IPS DF 4.7 (cell line): ENCODE measurements around the gene ANKRD12.
"Not testable (repeated sequence)": the region's sequence is repeated elsewhere in the genome, so short reads cannot be mapped to it uniquely, and the experiment has no call there.

Source experiments
- DNase-seq: peaks from one replicate; pipeline ENCODE4 v3.0.0-alpha.2; 2013; ENCODE audit warnings: low spot score; ENCODE audit errors: extremely low read depth

ANKRD12 gene

DNA sequence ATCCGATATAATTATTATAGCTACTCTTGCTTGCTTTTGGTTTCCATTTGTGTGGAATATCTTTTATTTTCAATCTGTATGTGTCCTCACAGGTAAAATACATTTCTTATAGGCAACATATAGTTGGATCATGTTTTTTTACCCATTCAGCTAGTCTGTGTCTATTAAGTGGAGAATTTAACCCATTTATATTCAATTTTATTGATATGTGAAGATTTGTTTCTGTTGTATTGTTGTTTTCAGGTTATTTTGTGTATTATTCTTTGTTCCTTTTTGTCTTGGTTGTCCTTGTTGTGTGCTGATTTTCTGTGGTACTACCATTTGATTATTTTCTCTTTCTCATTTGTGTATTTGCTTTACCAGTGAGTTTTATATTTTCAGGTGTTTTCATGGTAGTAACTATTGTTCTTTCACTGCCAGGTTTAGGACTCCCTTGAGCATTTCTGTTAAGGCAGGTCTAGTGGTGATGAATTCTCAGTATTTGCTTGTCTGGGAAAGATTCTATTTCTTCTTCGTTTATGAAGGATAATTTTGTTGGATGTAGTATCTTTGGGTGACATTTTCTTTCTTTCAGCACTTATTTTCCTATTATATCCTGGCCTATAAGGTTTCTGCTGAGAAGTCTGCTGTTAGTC lies 95.4 kb downstream of the ANKRD12 start:
- DNase-seq, result no peak

DNA sequence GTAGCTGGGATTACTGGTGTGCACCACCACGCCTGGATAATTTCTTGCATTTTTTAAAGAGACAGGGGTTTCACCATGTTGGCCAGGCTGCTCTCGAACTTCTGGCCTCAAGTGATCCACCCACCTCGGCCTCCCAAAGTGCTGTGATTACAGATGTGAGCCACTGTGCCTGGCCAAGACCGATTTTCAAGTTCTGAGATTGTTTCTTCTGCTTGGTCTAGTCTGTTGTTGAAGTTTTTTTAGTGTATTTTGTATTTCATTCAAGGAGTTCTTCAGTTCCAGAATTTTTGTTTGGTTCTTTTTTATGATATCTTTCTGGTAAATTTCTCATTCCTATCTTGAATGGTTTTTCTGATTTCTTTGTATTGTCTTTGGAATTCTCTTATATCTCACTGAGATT lies 96.4 kb downstream of the ANKRD12 start:
- no peak for DNase-seq

DNA sequence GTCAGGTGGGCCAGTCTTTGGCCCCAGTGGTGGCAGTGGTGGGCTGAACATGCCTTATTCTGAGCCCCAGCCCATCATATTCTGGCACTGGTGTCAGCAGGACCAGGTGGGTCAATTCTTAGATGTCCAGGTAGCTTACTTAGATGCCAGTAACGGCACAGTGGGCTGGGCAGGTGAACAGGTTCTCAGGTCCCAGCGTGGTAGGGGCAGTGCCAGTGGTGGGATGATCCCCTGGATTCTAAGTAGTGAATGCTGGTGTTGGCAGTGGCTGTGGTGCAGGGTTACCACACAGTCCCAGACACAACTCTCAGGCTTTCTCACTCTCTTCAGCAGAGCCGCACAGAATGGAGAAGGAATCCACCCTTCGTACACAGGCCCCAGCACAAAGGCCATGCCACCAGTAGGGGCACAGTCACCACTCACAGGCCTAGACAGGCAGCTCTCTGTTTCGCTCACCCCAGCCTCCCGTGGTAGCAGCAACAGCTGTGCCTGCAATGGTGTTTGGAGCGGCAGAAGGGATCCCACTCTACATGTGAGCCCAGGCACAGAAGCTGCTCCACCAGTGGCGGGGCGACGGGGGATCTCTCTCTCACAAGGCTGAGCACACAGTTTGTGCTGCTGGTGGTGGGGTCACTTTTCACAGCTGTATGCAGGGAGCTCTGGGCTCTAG lies 97.3 kb downstream of the ANKRD12 start:
- DNase-seq, result no peak

DNA sequence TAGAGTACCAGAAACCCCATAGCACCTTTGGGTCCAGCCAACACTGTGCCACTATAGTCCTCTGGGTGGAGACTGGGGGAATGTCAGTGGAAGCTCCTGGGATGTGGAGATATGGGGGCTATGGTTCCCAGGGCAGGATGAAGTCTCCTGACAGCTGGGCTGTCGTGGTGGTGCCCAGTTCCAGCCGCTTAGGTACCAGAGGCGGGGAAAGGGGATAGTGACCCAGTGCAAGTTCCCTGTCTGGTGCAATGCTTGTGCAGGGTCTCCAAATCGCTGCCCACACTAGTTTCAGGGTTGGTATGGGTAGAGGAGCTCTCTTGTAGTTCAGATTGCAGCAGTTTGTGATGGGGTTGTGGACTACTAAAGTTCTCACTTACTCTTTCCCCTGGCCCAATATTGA lies 97.9 kb downstream of the ANKRD12 start:
- DNase-seq, result no peak

DNA sequence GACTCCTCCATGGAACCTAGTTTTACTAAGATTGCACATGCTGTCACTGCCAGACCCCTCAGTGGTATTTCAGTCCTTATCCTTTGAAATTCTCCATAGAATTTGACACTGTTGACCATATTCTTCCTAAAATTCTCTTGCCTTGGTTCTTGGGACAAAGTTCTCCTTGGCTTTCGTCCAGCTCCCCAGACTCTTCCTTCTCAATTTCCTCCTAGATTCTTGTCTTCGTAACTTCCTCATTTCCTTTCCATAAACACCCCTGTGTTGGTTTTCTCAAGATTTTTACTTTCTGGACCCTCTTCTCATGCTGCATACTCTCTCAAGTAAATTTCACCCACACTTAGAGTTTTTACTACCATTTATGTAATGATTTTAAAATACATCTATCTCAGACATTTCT lies 101.4 kb downstream of the ANKRD12 start:
- no peak for DNase-seq

DNA sequence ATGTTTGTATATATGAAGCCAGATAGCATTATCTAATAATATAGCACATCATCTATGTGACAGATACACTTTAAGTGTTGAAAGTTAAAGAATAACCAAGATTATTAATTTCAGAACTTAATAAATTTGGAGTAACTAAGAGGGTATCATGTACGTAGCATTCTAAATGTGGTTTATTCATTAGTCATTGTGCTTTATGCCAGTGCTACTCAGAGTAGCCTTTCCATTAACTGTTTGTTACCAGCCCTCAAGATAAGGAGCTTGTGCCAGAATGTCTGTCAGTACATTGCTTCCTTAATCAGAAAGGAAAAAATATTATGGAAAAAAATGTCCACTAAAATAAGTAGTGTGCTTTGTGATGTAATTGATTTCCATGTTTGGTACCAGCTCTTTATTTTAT lies 103.1 kb downstream of the ANKRD12 start:
- DNase-seq, result no peak

DNA sequence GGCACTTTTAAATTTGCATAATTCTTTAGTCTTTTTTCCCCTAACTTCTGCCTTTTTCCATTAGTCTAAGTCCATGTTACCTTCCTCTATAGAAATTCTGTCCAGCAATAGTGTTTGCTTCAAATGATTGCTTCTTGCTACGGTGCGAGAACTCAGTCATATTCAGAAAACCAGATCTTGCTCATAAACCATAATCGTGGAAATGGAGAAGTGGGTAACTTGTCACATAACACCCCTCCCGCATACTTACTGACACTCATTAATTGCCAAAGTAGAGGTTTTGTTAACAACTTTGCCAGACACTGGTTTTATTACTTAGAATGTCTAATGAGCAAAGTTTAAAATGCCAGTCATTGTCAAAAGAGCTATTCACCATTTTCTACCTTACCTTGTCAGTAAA lies 103.7 kb downstream of the ANKRD12 start:
- DNase-seq, result no peak

DNA sequence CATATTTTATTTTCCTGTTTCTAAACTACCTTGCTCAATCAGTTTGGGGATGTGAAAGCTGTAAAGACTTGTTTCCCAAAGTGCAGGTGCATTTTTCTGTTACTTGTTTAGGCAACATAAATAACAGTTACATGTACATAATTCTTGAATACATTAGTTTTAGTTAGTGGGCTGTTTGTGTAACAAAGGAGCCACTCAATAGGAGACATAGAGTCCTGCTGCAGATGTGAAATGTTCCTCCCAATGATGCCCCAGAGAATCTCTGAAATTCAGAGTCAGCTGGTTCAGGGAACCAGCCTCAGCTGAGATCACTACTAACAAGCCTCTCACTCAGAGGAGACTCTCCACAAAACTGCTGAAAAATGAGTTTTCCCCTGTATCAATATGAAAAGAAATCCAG lies 106.4 kb downstream of the ANKRD12 start:
- DNase-seq, result no peak

DNA sequence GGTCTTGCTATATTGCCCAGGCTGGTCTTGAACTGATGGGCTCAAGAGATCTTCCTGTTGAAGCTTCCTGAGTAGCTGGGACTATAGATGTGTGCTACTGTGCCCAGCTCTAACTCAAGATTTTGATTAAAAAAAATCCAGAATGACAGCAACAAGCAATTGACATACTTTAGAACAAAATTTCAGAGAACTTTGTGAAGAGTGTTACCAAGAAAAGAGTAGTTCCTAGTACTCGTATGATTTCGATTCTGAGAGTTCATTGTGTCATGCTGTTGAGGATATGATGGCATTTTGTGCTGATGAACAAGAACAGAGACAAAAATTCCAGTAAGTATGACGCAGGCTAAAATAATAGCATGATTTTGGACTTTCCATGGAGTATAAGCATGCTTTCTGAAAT lies 107.8 kb downstream of the ANKRD12 start:
- no peak for DNase-seq

DNA sequence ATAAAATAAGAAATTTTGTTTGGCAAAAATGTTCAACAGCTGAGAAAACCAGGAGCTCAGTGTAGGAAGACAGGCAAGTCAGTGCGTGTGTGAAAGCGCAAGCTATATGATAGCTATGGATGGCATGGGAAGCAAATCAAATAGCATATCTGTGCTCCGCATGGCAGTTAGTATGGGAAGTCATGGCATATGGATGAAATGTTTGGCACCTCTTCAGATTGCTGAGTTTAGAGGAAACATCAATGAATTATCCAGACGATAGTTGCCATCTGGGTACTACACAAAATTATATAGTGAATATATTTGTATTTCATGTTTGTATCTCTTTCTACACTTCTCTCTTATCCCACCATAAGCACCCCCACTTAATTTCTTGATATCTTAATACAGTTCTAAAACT lies 112.1 kb downstream of the ANKRD12 start:
- DNase-seq, result no peak

DNA sequence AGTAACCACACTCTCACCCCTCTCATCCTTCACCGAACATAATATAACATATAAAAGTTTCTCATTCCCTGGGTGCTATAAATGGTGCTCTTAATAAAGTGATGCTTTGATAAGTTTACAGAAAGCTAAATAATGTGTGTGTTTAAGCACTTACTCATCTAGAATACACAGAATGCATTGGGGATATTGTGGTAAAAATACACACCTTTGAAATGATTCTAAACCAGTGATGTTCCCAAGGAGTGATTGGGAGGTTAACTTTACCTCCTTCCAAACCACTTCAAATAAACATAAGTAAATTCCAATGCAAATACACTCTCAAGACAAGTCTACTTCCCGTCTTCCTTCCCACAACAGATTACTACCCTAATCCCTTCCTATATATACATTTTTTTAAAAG lies 112.7 kb downstream of the ANKRD12 start:
- no peak for DNase-seq

DNA sequence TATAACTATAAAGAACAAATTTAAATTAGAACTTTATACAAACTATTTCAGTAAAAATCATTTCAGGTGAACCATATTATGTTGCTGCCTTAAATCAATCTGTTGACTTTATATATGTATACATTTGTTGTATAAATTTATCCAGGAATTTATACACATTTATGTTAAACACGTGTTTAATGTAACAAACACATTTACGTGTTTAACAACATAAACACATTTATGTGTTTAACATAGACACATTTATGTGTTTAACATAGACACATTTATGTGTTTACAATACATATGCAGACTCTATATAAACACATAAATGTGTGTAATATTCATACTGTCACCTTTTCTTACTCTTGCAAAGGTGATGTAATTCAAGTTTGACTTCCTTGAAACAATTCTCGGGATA lies 122.6 kb downstream of the ANKRD12 start:
- DNase-seq, result no peak

DNA sequence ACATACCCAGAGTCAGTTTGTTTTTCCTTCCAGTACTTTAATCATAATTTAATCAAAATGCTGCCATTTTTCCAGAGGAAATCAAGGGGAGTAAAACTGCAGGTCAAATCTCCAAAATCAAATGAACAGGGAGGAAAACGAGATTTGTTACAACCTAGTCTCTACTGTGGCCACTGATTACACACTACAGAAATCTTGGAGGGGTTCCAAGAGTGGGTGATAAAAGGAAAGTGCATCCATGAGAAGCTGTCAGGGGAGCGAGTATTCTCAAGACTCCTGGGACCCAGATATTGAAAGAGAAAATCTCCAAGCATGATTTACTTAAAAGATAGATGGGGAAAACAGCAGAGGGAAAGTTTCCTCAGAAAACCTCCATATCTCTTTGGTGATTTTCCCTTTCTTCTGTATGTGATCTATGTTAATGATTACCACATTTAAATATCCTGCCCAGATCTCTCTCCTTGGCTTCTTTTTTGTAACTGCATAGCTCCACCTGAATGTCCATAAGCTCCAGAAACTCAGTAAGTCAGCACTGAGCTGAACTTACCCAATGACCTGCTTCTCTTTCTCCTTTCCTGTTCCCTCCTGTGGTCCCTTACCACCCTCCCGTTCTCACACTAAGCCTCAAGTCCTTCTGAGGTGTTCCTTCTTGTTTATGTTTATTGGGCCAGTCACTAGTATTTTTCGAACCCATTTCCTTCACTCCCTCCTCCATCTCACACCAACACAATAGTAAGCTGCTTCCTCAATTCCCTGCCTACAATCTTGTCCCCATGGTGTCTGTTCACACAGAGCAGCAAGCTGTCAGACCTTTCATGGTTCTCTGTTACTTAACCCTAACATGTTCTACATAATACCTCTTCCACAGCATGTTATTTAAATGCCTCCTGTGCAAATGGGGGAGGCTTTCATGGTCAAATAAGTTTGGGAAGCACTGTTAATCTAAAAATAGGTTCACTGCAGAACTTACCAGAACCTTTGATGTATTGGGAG lies 124.1 kb downstream of the ANKRD12 start:
- no peak for DNase-seq

DNA sequence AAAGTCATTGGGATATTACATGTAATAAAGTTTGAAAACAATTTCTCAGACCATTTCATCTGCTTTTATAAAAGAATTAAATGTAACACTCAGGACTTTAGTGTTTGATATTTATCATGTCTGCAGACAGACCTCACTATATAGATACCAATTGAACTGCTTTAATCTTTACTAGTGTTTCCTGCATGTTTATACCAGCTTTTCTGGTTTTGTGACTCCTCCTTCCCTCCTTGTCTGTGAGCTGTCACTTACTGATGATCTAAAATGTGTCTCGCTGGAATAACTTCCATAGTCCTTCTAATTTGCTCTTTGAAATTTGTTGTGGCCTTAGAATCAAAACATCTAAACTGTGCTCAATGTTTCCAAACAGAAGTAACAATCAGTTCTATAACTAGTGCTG lies 126.7 kb downstream of the ANKRD12 start:
- DNase-seq, result no peak

DNA sequence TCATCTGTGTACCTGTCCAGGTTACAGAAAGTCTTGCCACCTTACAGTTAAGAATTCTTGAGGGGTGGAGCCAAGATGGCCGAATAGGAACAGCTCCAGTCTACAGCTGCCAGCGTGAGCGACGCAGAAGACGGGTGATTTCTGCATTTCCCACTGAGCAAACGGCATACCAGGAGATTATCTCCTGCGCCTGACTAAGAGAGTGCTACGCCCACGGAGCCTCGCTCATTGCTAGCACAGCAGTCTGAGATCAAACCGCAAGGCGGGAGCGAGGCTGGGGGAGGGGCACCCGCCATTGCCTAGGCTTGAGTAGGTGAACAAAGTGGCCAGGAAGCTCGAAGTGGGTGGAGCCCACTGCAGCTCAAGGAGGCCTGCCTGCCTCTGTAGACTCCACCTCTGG lies 128.2 kb downstream of the ANKRD12 start:
- not testable (repeated sequence) for DNase-seq

DNA sequence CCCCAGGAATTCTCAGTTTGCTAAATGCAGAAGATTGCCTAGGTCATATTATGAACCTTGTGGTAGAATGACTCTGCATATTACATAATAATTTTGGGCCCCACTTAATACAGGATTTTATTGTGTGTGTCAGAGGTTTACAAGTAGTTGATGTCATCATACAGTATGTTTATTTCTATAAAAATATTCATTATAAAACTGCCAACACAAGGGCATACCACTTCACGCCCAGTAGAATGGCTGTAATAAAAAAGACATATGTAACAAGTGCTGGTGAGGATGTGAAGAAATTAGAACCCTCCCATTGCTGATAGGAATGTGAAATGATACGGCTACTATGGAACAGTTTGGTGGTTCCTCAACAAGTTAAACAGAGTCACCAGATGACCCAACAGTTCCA lies 136.6 kb downstream of the ANKRD12 start:
- no peak for DNase-seq

DNA sequence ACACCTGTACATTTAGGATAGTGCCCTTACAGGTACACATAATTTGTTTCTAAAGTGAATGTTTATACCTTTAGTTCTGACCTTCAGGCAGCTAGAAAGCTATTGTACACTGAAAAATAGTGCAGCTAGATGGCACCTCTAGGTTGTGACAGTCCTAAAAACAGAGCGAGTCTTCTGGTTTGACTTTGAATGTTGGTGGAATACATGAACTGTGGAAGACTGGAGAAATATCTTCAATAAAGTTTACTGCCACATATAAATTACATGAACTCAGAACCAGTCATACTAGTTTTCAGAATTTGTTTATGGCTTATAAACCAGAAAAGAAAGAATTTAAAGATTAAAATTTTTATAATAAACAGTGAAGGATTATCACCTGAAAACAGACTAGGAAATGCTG lies 139.3 kb downstream of the ANKRD12 start:
- DNase-seq, result no peak

DNA sequence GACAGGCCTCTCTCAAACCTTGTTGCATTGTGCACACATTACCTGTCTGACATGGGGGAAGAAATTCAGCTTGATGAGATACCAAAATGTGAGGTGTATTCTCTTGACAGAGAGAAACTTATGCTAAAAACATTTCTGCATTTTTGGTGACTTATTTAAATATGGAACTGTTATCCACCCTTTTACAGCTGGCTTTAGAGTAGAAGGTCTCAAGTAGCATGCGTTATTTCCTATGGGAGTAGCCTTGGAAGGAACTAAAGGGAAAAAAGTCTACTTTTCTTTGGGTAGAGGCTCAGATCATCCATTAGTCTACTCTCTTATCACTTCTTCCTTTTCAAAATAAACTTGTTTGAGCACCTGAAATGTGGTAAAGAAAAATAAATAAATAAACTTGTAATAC lies 141.4 kb downstream of the ANKRD12 start:
- no peak for DNase-seq

DNA sequence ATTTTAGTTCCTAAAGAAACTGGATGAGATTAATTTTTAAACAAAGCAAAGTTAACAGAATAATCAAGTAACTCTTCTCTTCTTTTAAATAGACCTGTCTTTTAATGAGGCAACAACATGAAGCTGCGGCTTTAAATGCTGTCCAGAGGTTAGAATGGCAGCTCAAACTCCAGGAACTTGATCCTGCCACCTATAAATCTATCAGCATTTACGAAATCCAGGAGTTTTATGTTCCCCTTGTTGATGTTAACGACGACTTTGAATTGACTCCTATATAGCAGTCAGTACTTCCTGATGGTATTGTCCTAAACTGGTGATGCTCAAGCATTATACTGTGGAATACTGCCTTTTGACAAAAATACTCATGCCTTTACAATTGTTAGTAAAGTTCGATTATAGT lies 144.3 kb downstream of the ANKRD12 start:
- DNase-seq, result no peak

DNA sequence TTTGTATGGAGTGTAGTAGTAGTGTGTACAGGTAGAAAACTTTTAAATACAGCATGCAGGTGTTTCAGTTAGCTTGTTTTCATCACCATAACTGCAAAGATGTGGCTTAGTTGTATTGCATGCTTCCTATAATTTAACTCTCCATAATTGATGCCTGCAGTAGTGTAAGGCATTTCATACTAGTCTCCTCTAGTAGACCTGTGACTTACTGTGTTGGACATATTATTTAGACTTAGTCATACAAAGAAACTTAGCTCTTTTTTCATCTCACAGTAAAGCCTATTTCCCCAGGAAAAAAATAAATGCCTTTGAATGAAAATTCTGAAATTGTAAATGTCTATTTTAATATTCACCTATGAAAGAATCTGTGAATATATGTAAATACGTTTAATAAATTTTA lies 145.2 kb downstream of the ANKRD12 start:
- no peak for DNase-seq

DNA sequence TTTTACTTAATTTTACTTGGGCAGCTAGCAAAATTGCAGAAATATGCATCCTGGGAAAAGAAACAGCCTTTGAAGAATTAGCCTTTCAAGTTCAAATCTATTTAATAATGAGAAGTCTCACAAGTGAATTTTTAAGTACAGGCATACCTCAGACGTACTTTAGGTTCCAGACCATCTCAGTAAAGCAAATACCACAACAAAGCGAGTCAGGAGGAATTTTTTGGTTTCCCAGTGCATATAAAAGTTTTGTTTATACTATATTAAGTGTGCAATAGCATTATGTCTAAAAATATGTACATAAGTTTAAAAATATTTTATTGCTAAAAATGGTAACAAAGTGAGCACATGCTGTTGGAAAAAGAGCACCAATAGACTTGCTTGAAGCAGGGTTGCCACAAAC lies 147.2 kb downstream of the ANKRD12 start:
- DNase-seq, result no peak

DNA sequence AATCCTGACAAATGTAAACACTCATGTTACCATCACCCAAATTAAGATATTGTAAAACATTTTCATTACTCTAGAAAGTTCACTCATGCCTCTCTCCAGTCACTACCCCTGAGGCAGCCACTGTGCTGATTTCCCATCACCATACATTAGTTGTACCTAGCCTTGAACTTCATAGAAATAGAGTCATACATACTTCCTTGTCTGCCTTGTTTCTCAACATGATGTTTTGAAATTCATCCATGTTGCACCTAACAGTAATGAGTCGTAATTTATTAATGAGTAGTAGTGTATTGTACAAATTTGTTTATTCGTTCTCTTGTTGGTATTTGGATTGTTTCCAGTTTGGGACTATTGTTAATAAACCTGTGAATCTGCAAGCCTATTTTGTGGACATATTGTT lies 149.0 kb downstream of the ANKRD12 start:
- no peak for DNase-seq
